Measurements from ENCODE around the gene KRTAP19-1. TPM values are rescaled to one million over a fixed set of nuclear protein-coding genes. Genes with fewer than 3 reads are reported as not detected.

KRTAP19-1 gene
- total RNA-seq, 1 experiment from 2014 or later, result not detected

- DNase-seq (ENCODE audit: low read depth, low spot score) (no peak), ATAC-seq (no peak)
- Histone ChIP-seq H3K9me3 (ENCODE audit: control insufficient read depth, insufficient read depth, low read depth, low read length) (no peaks in the 10 kb centered on the region), H3K27me3 (ENCODE audit: control insufficient read depth, insufficient read depth, low read length) (no peaks in the 10 kb centered on the region), H3K4me3 (ENCODE audit: low read depth in 2 of 2, low read length in 2 of 2) (no peak within 1 kb of the TSS), H3K4me1 (ENCODE audit: control insufficient read depth, insufficient read depth, low read length) (no peaks in the 10 kb centered on the region), H3K36me3 (ENCODE audit: control insufficient read depth, insufficient read depth, low read length) (no peaks in the 10 kb centered on the region), H3K27ac (ENCODE audit: low read length) (no peak within 1 kb of the TSS)
- intact Hi-C loops (cut with micrococcal nuclease; ENCODE audit: unreplicated experiment) (no loop called here), in situ Hi-C loops (cut with HindIII; ENCODE audit: low pct_unique_long_range_greater_than_20kb, low sequenced_read_pairs) (no loop called here)
- POLR2A ChIA-PET, result no interaction called here
- TF ChIP-seq REST (IDR thresholded peaks at IDR 0.05; ENCODE audit: insufficient read depth in 1 of 2, low read depth in 2 of 2, low read length in 1 of 2), result no peak
- TF ChIP-seq CTCF (IDR thresholded peaks at IDR 0.05), result no peak
- TF ChIP-seq TCF7L2 (IDR thresholded peaks at IDR 0.05; ENCODE audit: low read depth, low read length), result no peak
- TF ChIP-seq POLR2AphosphoS5 (IDR thresholded peaks at IDR 0.05; ENCODE audit: low read depth, low read length), result no peak
- TF ChIP-seq SIN3A (IDR thresholded peaks at IDR 0.05; ENCODE audit: borderline replicate concordance, insufficient read depth, low read depth, low read length), result no peak
- CTCF ChIA-PET, result no interaction called here
- BruUV-seq (replicated peaks), result no TSS peak
These were observed 7.2 kb upstream of the KRTAP19-1 start, which contains the start of gene KRTAP19-2 for GRCh38 chr21:30487336-30487735. Gene KRTAP19-2, minus strand, starts transcription at chr21:30487436. Its CDS starts 88 bp downstream, at chr21:30487348.

GRCh38 chr21:30486180-30486579 is 6.0 kb upstream of the KRTAP19-1 start:
- intact Hi-C loops (cut with micrococcal nuclease; ENCODE audit: unreplicated experiment), result no loop called here
- ATAC-seq, result no peak
- Histone ChIP-seq H3K4me1 (ENCODE audit: control insufficient read depth, insufficient read depth, low read length) (no peaks in the 10 kb centered on the region), H3K27me3 (ENCODE audit: control insufficient read depth, insufficient read depth, low read length) (no peaks in the 10 kb centered on the region), H3K4me3 (ENCODE audit: low read depth in 2 of 2, low read length in 2 of 2) (no peak overlapping the region), H3K36me3 (ENCODE audit: control insufficient read depth, insufficient read depth, low read length) (no peaks in the 10 kb centered on the region), H3K27ac (ENCODE audit: low read length) (no peak overlapping the region), H3K9me3 (ENCODE audit: control insufficient read depth, insufficient read depth, low read depth, low read length) (no peaks in the 10 kb centered on the region)
- CTCF ChIA-PET, result no interaction called here
- no peak for TF ChIP-seq REST (IDR thresholded peaks at IDR 0.05; ENCODE audit: insufficient read depth in 1 of 2, low read depth in 2 of 2, low read length in 1 of 2)
- no TSS peak for BruUV-seq (replicated peaks)
- POLR2A ChIA-PET, result no interaction called here
- no peak for DNase-seq (ENCODE audit: low read depth, low spot score)
- in situ Hi-C loops (cut with HindIII; ENCODE audit: low pct_unique_long_range_greater_than_20kb, low sequenced_read_pairs), result no loop called here

Measured in Panc1 (cell line).